Measurements from ENCODE around the gene NRP2. TPM values are rescaled to one million over a fixed set of nuclear protein-coding genes. Genes with fewer than 3 reads are reported as not detected.

Gene NRP2
- total and polyA plus RNA-seq, 3 experiments from 2014 or later, result 0.91 to 0.94 TPM; not detected in 1

DNA sequence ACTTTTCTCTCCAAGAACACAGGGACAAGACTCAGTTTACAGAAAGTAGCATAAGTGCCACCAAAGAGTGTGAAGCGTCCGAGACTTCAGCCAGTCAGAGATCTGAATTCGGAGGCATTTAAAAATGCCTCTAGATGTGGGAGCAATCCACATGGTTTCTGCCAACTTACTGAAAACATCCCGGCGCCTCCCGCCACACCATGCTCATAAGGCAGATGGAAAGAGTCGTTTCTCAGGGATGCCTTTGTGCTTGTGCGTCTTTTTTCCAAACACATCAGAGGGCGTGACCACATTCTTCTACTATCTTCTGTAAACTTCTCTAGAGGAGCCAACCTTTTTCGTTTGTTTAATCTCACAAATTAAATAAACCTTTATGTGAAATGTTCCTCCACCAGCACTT, 88.7 kb downstream of the NRP2 start:
- Mint-ChIP-seq H3K4me1 (peaks cover 0 to 5% (median 4%) of the 10 kb centered on the region in 3 donors), H3K27ac (no peak overlapping the region), H3K4me3 (no peak overlapping the region), H3K36me3 (no peaks in the 10 kb centered on the region), H3K27me3 (peaks cover 2 to 53% of the 10 kb centered on the region in 2 donors), H3K9me3 (no peaks in the 10 kb centered on the region)
- POLR2A ChIA-PET, result no interaction called here
- no peaks in the 10 kb centered on the region for H3K36me3 ChIP-seq (ENCODE audit: insufficient read depth, low read length)
- H3K4me3 ChIP-seq (ENCODE audit: low read length), result no peak overlapping the region
- no peaks in the 10 kb centered on the region for H3K4me1 ChIP-seq (ENCODE audit: insufficient read depth, low read length)
- H3K27me3 ChIP-seq (ENCODE audit: insufficient read depth, low read length, poor library complexity, severe bottlenecking), result no peaks in the 10 kb centered on the region
- no peaks in the 10 kb centered on the region for H3K9me3 ChIP-seq (ENCODE audit: low read length)
- DNase-seq, result no peak
- CTCF ChIA-PET, result no interaction called here
- no peak overlapping the region for H3K27ac ChIP-seq (ENCODE audit: low read depth, low read length)

DNA sequence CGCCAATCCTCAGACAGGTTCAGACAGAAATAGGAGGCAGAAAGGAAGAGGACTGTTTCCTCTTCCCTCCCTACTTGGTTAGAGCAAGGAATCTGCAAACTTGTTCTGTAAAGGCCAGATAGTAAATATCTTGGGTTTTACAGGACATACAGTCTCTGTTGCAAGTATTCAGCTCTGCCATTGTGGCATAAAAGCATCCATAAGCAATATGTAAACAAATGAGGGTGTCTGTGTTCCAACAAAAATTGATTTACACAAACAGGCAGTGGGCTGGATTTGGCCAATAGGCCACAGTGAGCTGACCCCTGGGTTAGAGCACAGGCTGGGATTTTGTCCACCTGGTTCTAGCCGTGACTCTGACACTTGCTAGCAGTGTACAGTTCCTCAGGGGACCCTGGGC, 89.4 kb downstream of the NRP2 start:
- Histone ChIP-seq H3K4me3 (ENCODE audit: low read length) (no peak overlapping the region), H3K36me3 (ENCODE audit: insufficient read depth, low read length) (no peaks in the 10 kb centered on the region), H3K9me3 (ENCODE audit: low read length) (no peaks in the 10 kb centered on the region), H3K27ac (ENCODE audit: low read depth, low read length) (no peak overlapping the region), H3K27me3 (ENCODE audit: insufficient read depth, low read length, poor library complexity, severe bottlenecking) (no peaks in the 10 kb centered on the region), H3K4me1 (ENCODE audit: insufficient read depth, low read length) (no peaks in the 10 kb centered on the region)
- no peak for DNase-seq
- ChIA-PET CTCF (no interaction called here), POLR2A (no interaction called here)
- H3K4me1 Mint-ChIP-seq, result peaks cover 0 to 5% (median 4%) of the 10 kb centered on the region in 3 donors
- no peak overlapping the region for H3K4me3 Mint-ChIP-seq
- H3K27ac Mint-ChIP-seq, result no peak overlapping the region
- H3K36me3 Mint-ChIP-seq, result no peaks in the 10 kb centered on the region
- H3K27me3 Mint-ChIP-seq, result peaks cover 2 to 55% of the 10 kb centered on the region in 2 donors
- no peaks in the 10 kb centered on the region for H3K9me3 Mint-ChIP-seq

DNA sequence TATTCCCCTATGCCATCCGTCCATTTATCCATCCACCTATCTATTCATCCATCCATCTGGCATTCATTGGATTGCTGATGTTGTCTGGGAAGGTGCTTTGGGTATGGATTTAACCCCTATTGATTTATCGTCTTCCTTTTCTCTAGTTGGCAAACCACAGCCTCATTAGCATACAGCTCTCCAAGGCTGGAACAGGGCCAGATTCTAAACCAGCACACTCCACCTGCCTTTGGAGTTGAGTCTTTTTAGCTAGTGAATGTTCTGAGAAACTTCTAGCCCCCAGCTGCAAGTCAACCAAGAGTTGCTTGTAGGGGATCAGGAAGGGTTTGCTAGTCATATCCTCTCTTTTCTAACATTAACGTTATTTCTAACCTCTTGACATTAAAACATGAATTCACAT, 90.7 kb downstream of the NRP2 start:
- H3K9me3 ChIP-seq (ENCODE audit: low read length), result no peaks in the 10 kb centered on the region
- peaks cover 0 to 54% of the 10 kb centered on the region in 2 donors for H3K27me3 Mint-ChIP-seq

DNA sequence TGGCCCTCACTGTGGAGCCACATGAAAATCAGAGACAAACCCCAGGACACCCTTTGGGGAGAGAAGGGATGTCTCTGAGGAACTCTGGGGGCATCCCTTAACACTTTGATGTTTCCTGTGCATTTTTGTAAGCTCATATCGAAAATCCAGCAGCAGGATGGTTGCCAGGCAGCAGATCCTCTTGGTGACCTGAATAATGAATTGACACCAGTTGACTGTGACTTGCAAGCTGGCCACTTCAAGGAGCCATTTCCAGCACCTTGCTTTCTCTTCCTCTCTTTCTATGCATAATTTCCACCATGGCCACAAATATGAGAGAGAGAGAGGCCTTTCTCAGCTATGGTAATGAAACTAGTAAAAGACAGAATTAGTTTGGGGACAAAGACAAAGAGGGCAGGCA, 91.7 kb downstream of the NRP2 start:
- Mint-ChIP-seq H3K4me3 (no peak overlapping the region), H3K27me3 (peaks cover 2 to 58% of the 10 kb centered on the region in 2 donors), H3K27ac (peak overlapping the region in 1 of 8 donors; percentile 26), H3K9me3 (no peaks in the 10 kb centered on the region), H3K4me1 (peaks cover 0 to 5% (median 0%) of the 10 kb centered on the region in 3 donors), H3K36me3 (no peaks in the 10 kb centered on the region)
- H3K27me3 ChIP-seq (ENCODE audit: insufficient read depth, low read length, poor library complexity, severe bottlenecking), result no peaks in the 10 kb centered on the region
- H3K27ac ChIP-seq (ENCODE audit: low read depth, low read length), result no peak overlapping the region
- CTCF ChIA-PET, result interaction anchor here (0.7 kb wide), 1 partner anchor 1271 kb away, joined by 3 read pairs; no protein-coding TSS in a partner anchor
- POLR2A ChIA-PET, result no interaction called here
- no peaks in the 10 kb centered on the region for H3K9me3 ChIP-seq (ENCODE audit: low read length)
- no peak for DNase-seq
- H3K4me1 ChIP-seq (ENCODE audit: insufficient read depth, low read length), result no peaks in the 10 kb centered on the region
- no peak overlapping the region for H3K4me3 ChIP-seq (ENCODE audit: low read length)
- H3K36me3 ChIP-seq (ENCODE audit: insufficient read depth, low read length), result no peaks in the 10 kb centered on the region

More for the DNA sequence above, 90.7 kb downstream of the NRP2 start:
- no peak for DNase-seq
- Mint-ChIP-seq H3K36me3 (no peaks in the 10 kb centered on the region), H3K9me3 (no peaks in the 10 kb centered on the region), H3K4me1 (peaks cover 0 to 5% (median 0%) of the 10 kb centered on the region in 3 donors), H3K27ac (no peak overlapping the region), H3K4me3 (no peak overlapping the region)
- no peaks in the 10 kb centered on the region for H3K4me1 ChIP-seq (ENCODE audit: insufficient read depth, low read length)
- H3K27me3 ChIP-seq (ENCODE audit: insufficient read depth, low read length, poor library complexity, severe bottlenecking), result no peaks in the 10 kb centered on the region
- POLR2A ChIA-PET, result no interaction called here
- CTCF ChIA-PET, result no interaction called here
- no peak overlapping the region for H3K27ac ChIP-seq (ENCODE audit: low read depth, low read length)
- H3K4me3 ChIP-seq (ENCODE audit: low read length), result no peak overlapping the region
- H3K36me3 ChIP-seq (ENCODE audit: insufficient read depth, low read length), result no peaks in the 10 kb centered on the region

DNA sequence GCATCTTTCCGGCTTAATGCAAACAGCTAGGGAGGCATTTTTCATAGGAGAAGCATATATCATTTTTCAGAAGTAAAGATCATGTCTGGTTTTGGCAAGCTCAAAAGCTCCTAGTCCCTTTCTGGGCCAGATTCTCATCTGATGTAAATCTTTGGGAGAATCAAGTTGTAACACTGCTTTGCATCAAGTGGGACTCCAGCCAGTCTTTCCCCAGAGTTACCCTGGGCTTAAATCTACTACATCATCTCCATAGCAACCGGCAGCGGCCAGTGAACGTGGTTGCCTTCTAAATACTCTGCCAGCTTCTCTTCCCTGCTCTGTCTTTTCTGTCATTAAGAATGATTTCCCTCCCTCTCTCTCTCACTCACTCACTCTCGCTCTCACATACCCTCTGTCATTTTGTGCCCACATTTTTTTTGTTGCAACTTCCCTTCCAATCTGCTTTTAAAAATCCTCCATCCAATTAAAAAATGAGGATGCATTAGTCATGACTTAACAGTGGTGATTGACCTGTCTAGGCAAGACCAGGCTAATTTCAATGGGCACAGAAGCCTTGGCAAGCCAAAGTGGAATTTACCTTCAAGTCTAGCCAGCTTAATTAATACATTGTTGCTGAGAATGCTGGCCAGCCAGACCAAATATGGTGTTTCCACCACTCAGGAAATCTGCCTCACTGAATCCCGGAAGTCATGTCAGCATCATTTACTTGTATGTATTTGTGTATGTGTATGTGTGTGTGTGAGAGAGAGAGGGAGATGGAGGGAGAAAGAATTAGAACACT, 93.0 kb downstream of the NRP2 start:
- Histone ChIP-seq H3K36me3 (ENCODE audit: insufficient read depth, low read length) (no peaks in the 10 kb centered on the region), H3K9me3 (ENCODE audit: low read length) (no peaks in the 10 kb centered on the region), H3K27me3 (ENCODE audit: insufficient read depth, low read length, poor library complexity, severe bottlenecking) (no peaks in the 10 kb centered on the region), H3K4me3 (ENCODE audit: low read length) (no peak overlapping the region), H3K27ac (ENCODE audit: low read depth, low read length) (no peak overlapping the region), H3K4me1 (ENCODE audit: insufficient read depth, low read length) (no peaks in the 10 kb centered on the region)
- CTCF ChIA-PET, result interaction anchor here (1.0 kb wide), 1 partner anchor 13 kb away, joined by 3 read pairs; no protein-coding TSS in a partner anchor
- Mint-ChIP-seq H3K36me3 (no peaks in the 10 kb centered on the region), H3K27me3 (peaks cover 2 to 58% of the 10 kb centered on the region in 2 donors), H3K4me3 (no peak overlapping the region), H3K9me3 (no peaks in the 10 kb centered on the region), H3K27ac (no peak overlapping the region), H3K4me1 (no peaks in the 10 kb centered on the region)
- POLR2A ChIA-PET, result no interaction called here
- no peak for DNase-seq

DNA sequence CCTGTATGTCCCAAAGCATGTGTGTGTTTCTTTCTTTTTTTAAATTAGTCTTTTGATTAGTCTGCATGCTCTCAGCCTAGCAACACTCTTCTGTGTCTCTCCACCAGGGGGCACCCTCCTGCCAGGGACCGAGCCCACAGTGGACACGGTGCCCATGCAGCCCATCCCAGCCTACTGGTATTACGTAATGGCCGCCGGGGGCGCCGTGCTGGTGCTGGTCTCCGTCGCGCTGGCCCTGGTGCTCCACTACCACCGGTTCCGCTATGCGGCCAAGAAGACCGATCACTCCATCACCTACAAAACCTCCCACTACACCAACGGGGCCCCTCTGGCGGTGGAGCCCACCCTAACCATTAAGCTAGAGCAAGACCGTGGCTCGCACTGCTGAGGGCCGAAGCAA, 93.8 kb downstream of the NRP2 start:
- Mint-ChIP-seq H3K36me3 (no peaks in the 10 kb centered on the region), H3K27ac (peak overlapping the region in 1 of 8 donors; percentile 80), H3K4me1 (no peaks in the 10 kb centered on the region), H3K27me3 (peaks cover 2 to 52% of the 10 kb centered on the region in 2 donors), H3K4me3 (no peak overlapping the region), H3K9me3 (no peaks in the 10 kb centered on the region)
- DNase-seq, result no peak
- CTCF ChIA-PET, result interaction anchor here (1.0 kb wide), 1 partner anchor 14 kb away, joined by 3 read pairs; no protein-coding TSS in a partner anchor
- Histone ChIP-seq H3K27ac (ENCODE audit: low read depth, low read length) (no peak overlapping the region), H3K9me3 (ENCODE audit: low read length) (no peaks in the 10 kb centered on the region), H3K4me3 (ENCODE audit: low read length) (no peak overlapping the region), H3K36me3 (ENCODE audit: insufficient read depth, low read length) (no peaks in the 10 kb centered on the region), H3K4me1 (ENCODE audit: insufficient read depth, low read length) (no peaks in the 10 kb centered on the region), H3K27me3 (ENCODE audit: insufficient read depth, low read length, poor library complexity, severe bottlenecking) (no peaks in the 10 kb centered on the region)
- POLR2A ChIA-PET, result no interaction called here

DNA sequence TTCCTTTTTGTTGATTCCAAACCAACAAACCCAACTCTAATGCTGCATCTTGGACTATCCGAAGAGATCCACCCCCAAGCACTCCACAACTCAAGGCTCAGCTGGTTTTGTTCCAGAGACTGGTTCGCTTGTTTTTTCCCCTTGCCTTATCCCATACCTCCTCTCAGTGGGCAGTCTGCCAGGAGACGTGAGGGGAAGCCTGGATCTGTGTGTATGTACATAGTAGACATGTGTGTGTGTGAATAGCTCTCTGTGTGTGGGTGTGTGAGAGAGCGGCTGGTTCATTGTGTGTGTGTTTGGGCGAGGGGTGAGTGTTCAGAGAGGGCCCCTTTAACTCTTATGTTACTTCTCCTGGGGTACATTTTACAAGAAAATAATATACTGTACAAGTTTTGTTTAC, 94.4 kb downstream of the NRP2 start:
- POLR2A ChIA-PET, result no interaction called here
- Mint-ChIP-seq H3K4me1 (no peaks in the 10 kb centered on the region), H3K27ac (no peak overlapping the region), H3K27me3 (peaks cover 2 to 48% of the 10 kb centered on the region in 2 donors), H3K36me3 (no peaks in the 10 kb centered on the region), H3K9me3 (no peaks in the 10 kb centered on the region), H3K4me3 (no peak overlapping the region)
- no peaks in the 10 kb centered on the region for H3K9me3 ChIP-seq (ENCODE audit: low read length)
- no peaks in the 10 kb centered on the region for H3K27me3 ChIP-seq (ENCODE audit: insufficient read depth, low read length, poor library complexity, severe bottlenecking)
- H3K4me1 ChIP-seq (ENCODE audit: insufficient read depth, low read length), result no peaks in the 10 kb centered on the region
- no peak overlapping the region for H3K4me3 ChIP-seq (ENCODE audit: low read length)
- DNase-seq, result no peak
- CTCF ChIA-PET, result no interaction called here
- no peaks in the 10 kb centered on the region for H3K36me3 ChIP-seq (ENCODE audit: insufficient read depth, low read length)
- H3K27ac ChIP-seq (ENCODE audit: low read depth, low read length), result no peak overlapping the region

DNA sequence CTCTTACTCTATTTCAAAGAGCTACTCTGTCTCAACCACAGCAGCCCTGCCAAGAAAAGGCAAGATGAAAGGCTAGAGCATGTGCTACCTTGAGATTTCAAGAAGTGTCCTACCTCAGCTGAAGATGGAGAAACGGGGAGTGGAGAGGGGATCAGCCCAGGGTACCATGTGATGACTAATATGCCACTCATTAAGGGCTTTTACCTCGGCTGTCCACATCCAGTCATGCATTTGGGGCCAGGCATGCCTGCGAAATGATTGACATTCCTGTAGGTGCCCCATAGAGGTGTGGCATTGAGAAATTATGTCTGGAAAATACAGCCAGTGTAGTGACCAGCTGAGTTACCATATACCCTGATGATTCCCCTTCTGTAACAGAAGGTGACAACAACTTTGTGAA, 96.1 kb downstream of the NRP2 start:
- POLR2A ChIA-PET, result no interaction called here
- Histone ChIP-seq H3K27ac (ENCODE audit: low read depth, low read length) (no peak overlapping the region), H3K27me3 (ENCODE audit: insufficient read depth, low read length, poor library complexity, severe bottlenecking) (no peaks in the 10 kb centered on the region), H3K4me1 (ENCODE audit: insufficient read depth, low read length) (no peaks in the 10 kb centered on the region), H3K4me3 (ENCODE audit: low read length) (no peak overlapping the region), H3K9me3 (ENCODE audit: low read length) (no peaks in the 10 kb centered on the region), H3K36me3 (ENCODE audit: insufficient read depth, low read length) (no peaks in the 10 kb centered on the region)
- Mint-ChIP-seq H3K27me3 (peaks cover 2 to 41% of the 10 kb centered on the region in 2 donors), H3K9me3 (no peaks in the 10 kb centered on the region), H3K27ac (no peak overlapping the region), H3K4me3 (no peak overlapping the region), H3K4me1 (no peaks in the 10 kb centered on the region), H3K36me3 (no peaks in the 10 kb centered on the region)
- no peak for DNase-seq
- CTCF ChIA-PET, result no interaction called here
